ENCODE results near the gene DRAP1.

Gene DRAP1

GRCh38 chr11:65919141-65919572 is at the start of gene DRAP1:
Gene DRAP1 (plus strand): TSS chr11:65919426. CDS start chr11:65919502, 76 bp downstream.
- DNase-seq (ENCODE audit: low read depth), result peak; percentile 98

GRCh38 chr11:65869643-65870306 is 49.5 kb upstream of the DRAP1 start:
- DNase-seq (ENCODE audit: low read depth), result no peak

GRCh38 chr11:65870307-65870658 is 48.9 kb upstream of the DRAP1 start:
- DNase-seq (ENCODE audit: low read depth), result no peak

- DNase-seq (ENCODE audit: low read depth), result no peak
Observed at GRCh38 chr11:65870706-65871681, 48.2 kb upstream of the DRAP1 start.

- peak; percentile 70 for DNase-seq (ENCODE audit: low read depth)
Observed at GRCh38 chr11:65871811-65872548, 47.2 kb upstream of the DRAP1 start.

- DNase-seq (ENCODE audit: low read depth), result peak; percentile 53
Observed at GRCh38 chr11:65872586-65873317, 46.5 kb upstream of the DRAP1 start, which contains the start of gene EFEMP2. Gene EFEMP2 (minus strand): TSS chr11:65872800. CDS start chr11:65872354, 446 bp downstream.

GRCh38 chr11:65873318-65874156 is 45.7 kb upstream of the DRAP1 start:
- DNase-seq (ENCODE audit: low read depth), result peak; percentile 94

- no peak for DNase-seq (ENCODE audit: low read depth)
Observed at GRCh38 chr11:65879617-65880016, 39.6 kb upstream of the DRAP1 start, which contains the start of gene CTSW. Gene CTSW (plus strand): TSS chr11:65879837. CDS start chr11:65879855, 18 bp downstream.

- DNase-seq (ENCODE audit: low read depth), result no peak
Observed at GRCh38 chr11:65880027-65880426, 39.2 kb upstream of the DRAP1 start.

GRCh38 chr11:65880844-65881421 is 38.3 kb upstream of the DRAP1 start:
- DNase-seq (ENCODE audit: low read depth), result peak; percentile 82

GRCh38 chr11:65882120-65883057 is 36.8 kb upstream of the DRAP1 start:
- DNase-seq (ENCODE audit: low read depth), result no peak

- no peak for DNase-seq (ENCODE audit: low read depth)
Observed at GRCh38 chr11:65883058-65883761, 36.0 kb upstream of the DRAP1 start.

GRCh38 chr11:65883786-65884715 is 35.2 kb upstream of the DRAP1 start:
- no peak for DNase-seq (ENCODE audit: low read depth)

- peak; percentile 77 for DNase-seq (ENCODE audit: low read depth)
Observed at GRCh38 chr11:65884716-65885092, 34.5 kb upstream of the DRAP1 start.

- DNase-seq (ENCODE audit: low read depth), result no peak
Observed at GRCh38 chr11:65885231-65885630, 34.0 kb upstream of the DRAP1 start.

- no peak for DNase-seq (ENCODE audit: low read depth)
Observed at GRCh38 chr11:65885808-65886536, 33.3 kb upstream of the DRAP1 start.

Measured in ELR (cell line).